HG03159 (cell line): ENCODE data around the gene ENTHD1.

Experiments used
- ATAC-seq: cut with Tn5 transposase; IDR thresholded peaks from one replicate; pipeline ENCODE4 v1.9.1; 2021; ENCODE audit warnings: mild to moderate bottlenecking, moderate library complexity; ENCODE audit not compliant: unreplicated experiment

Gene ENTHD1

DNA sequence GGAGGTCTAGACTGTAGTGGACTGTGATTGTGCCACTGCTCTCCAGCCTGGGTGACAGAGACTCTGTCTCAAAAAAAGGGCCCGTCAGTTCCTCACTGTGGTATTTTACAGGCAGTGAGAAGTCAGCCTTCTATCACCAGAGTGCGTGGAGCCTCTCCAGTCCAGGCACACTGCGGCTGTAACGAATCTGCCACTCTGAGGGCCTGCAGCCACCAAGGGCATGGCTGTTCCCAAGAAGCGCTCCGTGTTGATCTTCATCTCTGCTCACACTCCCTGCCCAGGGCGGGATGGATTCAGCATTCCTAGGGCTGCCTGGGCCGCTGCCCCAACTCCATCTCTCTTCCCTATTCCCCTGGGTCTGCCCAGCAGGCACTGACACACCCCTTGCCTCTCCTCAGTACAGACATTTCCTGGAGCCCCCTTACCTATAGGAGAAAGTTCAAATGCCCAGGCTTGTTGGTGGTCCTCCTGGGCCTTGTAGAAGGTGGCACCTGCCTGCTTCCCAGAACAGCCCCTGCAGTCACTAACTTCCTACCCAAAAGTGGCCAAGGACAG is 174.6 kb downstream of the ENTHD1 start:
- ATAC-seq: no peak

DNA sequence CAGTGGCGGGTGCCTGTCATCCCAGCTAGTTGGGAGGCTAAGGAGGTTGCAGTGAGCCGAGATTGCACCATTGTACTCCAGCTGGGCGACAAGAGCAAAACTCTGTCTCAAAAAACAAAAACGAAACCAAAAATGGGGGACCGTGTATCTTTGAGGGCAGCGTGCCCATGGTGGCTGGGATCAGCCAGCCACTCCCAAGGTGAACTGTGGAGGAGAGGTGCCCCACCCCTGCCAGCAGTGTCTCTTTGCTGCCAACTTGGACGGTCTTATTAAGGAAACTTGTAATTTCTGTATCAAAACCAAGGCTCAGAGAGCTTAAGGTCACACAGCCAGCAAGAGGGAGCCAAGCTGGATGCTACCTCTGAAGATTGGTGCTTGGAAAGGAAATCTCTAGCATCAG is 175.4 kb downstream of the ENTHD1 start:
- ATAC-seq: no peak

DNA sequence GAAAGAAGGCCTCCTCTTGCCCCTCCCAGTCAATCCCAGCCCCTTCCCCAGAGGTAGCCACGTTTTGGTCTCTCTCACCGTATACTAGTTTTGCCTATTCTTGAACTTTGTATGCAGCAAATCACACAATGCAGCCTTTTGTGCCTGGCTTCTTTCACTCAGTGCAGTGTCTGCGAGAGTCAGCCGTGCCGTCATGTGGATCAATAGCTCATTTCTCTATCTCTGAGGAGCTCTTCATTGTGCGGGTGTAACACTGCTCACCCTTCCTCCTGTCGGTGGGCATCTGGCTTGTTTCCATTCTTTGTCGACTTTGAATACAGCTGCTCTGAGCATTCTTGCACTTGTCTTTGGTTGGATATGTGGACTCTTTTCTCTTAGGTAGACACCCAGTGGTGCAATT is 176.5 kb downstream of the ENTHD1 start:
- no peak for ATAC-seq

DNA sequence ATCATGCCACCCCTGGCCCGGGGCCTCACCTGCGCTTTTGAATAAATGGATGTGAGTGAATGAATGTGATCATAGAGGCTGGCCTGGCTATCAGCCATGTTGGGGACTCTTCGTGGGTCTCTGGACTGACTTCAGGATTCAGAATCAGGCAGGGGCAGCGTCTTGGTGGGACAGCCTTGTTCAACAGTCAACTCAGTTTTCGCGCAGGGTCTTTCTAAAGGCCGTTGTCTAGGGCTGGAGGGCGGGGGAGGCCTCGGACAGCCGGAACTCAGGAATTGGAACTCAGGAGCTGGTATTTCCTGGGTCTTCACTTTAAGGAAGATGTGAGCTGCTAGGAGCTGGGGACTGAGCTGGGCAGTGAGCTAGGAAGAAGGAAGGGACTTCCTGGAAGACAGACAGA is 177.0 kb downstream of the ENTHD1 start:
- ATAC-seq: no peak

DNA sequence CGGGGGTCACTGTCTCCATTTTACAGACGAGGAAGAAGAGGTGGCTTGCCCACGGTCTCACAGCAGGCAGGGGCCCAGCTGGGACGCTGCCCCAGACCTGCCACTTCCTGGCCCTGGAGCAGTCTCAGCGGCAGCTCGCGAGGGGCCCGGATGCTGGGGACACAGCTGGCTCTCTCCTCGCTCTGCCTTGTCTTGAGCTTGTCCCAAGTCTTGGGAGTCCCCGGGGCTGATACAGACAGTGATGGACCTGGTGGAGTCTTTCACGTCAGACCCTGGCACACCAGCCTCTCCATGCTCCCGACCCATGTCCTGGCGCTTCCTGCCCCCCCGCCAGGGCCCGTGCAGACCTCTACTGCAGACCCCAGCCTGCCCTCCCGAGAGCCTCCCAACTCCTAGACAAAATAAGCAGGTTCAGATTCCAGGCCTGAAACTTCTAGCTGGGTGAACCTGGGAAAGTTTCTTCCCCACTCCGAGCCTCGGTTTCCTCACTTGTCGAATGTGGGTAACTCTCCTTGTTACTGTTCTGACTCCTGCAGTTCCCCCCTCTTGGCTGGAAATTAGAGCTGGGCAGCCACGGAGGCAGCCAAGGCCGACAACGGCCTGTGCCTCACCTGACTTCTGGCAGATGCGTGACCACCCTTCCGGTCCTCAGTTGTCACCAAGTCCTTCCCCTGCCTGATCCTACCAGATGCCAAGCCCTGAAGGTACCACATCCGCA is 177.6 kb downstream of the ENTHD1 start:
- no peak for ATAC-seq

DNA sequence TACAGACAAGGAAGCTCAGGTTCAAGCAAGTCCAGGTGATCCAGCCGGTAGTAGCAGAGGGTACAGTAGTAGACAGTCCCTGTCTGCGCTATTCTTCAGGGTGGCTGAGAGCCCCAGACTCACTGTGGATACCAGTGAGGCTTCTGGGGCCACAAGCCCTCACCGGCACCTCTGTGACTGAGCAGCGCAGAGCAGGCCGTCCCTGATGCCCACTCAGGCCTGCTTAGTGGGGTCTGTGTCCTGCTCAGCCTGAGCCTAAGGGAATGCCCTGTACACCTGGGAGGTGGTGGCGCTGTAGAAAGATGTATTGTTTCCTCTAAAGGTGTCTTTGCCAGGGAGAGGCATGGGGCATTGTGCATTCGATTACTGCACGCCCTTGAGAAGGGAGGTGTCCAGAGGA is 179.2 kb downstream of the ENTHD1 start:
- ATAC-seq: no peak

DNA sequence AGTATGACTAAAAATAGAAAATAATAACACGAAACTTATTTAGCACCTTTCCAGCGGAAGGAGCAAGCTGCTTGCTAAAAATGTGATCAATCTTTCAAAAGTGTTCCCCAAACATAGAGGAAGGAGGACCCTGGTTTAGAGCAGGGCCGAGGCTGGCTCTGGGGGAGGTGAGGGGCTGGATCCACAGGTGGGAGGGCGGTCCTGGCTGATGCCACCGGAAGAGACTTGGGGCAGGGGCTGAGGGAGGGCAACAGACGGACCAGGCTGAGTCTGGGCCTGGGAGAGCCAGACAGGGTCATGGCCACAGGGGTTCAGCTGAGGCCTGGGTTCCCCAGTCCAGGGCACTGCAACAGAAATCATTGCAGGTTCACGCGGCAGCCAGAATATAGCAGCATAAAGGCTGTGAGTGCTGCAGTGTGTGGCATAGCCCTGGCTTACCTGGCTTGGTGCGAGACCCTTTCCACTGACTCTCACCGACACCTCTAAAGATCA is 179.7 kb downstream of the ENTHD1 start:
- ATAC-seq: no peak

DNA sequence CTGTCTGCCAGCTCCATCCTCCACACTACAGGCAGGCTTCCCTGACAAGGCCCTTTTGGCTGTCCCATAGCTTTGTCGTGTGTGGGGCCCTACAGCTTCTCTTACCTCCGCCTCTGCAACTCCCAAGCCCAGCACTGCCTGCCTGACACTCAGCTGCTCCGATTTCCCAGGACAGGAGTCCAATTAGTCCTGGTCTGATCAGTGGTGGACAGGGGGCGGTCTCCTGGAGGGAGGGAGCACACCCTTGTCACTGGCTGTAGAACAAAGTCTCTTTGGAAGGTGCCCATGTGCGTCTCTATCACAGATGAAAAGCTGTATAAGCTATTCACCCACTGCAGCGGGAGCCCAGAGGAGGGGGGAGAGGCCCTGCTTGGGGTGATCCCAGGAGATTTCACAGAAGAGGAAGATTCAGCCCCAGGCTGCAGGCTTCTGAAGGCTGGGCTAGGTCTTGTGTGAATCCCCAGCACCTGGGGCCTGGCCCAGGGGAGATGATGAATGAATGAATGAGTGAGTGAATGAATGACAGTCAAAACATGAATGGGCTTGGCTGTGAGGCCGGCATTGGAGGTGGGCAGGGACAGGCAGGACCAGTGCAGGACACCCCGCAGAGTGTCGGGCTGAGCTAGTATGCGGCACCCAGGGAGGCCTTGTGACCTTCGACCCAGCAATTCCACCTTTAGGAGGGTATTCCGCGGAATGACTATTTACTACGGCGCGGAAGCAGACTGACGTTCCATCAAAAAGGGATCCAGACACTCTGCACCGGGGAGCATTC is 180.6 kb downstream of the ENTHD1 start:
- no peak for ATAC-seq

DNA sequence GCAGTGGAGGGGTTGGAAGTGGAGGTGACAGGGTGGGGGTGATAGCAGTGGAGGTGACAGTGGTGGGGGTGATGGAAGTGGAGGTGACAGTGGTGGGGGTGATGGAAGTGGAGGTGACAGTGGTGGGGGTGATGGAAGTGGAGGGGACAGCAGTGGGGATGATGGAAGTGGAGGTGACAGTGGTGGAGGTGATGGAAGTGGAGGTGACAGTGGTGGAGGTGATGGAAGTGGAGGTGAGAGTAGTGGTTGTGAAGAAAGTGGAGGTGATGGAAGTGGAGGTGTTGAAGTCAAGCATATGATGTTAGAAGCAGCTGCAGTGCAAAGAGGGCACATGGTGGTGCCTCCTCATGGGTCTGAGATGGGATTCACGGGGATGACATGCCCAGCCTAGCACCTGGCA is 181.5 kb downstream of the ENTHD1 start:
- ATAC-seq: no peak

DNA sequence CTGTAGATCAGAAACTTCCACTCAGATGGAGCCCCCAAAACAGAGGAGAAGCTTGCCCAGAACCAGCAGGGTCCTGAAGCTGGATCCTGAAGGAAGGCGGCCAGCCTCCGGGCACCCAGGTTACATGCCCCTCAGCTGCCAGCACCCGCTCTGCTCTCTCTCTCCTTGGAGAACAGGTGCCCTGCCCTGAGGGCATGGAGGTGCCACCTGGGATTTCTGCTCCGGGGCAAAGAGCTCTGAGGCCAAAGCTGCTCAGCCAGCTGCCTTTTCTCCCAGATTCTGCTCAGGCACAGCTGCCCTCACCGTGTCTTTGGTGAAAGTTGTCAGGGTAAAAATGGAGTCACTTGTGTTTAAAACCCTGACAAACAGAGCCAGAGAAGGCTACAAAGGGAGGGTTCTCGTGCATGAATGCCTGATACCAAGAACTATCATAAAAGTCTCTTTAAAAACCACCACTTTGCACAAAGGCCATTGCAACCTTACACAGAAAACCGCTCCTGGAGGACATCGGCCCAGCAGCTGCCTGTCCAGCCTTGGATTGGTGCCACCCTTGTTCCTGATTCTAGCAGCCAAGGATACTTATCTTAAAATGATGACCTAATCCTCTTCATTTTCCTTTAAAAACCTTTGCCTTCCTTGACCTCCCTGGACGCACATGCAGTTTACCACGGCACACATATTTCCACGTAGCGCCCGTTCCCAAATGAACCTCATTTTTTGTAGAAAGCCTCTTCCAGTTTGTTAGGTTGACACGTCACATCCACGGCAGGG is 183.0 kb downstream of the ENTHD1 start:
- ATAC-seq: no peak

DNA sequence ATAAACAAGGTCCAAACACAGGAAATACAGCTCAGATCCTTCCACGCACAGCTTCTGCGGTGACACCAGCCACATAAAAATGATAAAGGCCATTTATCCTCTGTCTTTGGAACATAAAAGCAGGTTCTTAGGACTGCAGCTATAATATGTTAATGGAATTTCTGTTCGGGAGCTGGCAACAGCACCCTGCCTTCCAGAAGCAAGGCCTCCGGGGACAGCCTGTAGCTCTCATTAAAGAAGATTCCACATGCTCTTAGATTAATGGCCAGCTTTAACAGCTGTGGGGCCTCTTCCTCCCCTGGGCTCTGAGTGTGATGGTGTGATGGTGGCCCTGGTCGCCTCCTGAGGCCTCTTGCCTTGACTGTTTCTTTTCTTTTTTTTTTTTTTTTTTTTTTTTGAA is 185.7 kb downstream of the ENTHD1 start:
- ATAC-seq: no peak

DNA sequence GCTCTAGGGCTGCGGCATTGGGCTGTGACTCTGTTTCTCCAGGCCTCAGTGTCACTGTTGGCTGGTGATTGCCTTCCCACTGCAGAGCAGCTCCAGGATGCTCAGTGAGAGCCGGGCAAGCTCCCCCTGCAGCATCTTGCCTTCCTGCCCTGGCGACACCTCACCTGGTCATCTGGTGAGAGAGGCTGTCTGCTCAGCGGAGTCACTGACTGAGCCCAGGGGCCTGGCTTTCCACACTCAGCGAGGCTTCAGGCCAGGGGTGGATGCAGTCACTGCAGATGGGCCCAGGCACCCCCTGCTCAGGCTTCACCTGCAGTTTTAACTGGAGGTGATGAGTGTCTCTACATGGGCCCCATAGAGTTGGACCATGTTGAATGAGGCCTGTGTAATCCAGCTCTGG is 186.2 kb downstream of the ENTHD1 start:
- ATAC-seq: no peak

DNA sequence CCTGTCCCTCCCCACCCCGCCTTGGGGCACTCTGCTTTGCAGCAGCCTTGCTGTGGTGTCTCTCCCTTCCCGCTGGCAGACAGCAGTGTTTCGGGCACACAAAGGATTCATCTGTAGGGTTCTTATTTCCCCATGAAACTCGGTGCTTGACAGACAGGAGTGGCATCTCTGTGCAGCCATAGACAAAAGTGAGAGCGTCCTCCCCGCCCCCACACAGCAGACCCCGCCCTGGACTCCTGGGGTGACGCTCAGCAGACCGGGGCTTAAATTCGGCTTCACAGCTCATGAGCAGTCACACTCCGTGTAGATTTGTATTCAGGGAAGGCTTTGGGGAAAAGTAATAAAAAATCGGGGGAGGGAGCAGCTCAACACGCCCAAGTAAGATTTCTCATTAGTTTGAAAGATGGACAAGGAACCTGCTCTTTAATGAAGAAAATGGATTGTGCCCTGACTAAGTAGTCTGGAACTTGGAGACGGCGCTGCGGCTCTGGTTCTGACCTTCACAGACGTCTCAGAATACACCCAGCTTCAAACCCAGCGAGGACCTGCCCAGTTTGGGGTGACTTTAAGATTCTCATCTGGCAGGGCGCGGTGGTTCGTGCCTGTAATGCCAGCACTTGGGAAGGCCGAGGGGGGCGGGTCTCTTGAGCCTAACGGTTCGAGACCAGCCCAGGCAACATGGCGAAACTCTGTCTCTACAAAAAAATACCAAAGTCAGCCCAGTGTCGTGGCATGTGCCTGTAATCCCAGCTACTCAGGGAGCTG is 187.0 kb downstream of the ENTHD1 start:
- ATAC-seq: no peak

DNA sequence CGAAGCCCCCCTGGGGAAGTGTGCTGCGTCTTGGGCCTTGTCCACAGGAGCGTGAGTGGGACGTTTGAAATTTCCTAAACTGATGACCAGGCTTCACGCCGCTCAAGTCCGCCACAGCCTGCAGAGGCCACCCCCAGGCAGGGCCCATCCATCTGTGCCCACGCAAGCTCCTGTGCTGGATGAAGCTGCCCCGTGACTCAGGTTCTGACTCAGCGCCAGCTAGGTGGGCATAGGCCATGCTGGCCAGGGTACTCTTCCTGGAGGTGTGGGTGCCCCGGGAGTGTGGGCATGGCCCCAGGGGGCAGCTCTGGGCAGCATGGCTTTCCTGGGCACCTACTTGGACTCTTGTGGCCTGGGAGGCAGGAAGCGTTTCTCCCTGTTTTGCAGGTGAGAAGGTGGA is 188.2 kb downstream of the ENTHD1 start:
- ATAC-seq: no peak

DNA sequence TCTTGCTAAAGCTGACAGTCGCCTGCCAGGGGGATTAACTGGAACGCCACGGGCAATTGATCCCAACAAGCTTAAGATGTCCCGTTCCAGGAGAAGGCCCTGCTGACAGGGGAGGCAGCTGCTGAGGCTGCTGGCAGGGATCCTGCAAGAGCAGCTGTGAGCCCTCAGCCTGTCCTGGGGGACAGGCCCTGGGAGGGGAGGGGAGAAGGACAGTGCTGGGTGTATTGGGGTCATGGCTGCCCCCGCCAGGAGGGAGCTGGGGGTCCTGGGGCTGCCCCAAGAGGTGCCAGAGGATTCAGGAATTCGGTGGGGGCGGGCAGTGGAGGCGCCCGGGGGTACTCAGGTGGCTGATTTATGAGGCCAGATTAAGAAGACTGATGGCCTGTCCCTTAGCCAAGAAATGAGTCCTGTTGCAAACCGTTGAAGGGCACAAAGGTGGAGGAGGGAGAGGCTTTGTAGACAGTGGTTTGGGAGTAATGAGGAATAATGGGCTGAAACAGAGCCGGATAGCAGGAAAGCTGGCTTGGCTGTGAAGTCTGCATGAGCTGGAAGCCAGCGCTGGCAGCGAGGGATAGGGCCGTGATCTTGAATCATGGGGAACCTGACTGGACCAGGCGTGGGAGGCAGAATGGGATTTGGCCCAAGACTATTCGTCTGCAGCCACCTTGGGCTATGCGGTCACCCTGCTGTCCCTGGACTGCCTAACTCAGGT is 189.5 kb downstream of the ENTHD1 start:
- ATAC-seq: no peak

DNA sequence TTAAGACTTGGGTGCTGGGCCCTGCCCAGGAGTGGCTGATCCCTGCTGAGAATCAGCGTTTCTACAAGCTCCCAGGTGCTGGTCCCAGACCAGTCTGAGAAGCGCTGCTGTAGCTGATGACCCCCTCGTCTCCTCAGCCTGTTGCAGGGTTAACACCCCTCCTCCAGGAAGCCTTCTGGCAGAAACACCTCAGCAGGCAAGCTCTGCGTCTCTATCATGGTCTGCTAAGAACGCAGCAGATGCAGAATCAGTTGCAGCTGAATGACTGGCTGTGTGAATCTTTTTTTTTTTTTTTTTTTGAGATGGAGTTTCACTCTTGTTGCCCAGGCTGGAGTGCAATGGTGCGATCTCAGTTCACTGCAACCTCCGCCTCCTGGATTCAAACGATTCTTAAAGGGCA is 190.5 kb downstream of the ENTHD1 start:
- ATAC-seq: no peak

DNA sequence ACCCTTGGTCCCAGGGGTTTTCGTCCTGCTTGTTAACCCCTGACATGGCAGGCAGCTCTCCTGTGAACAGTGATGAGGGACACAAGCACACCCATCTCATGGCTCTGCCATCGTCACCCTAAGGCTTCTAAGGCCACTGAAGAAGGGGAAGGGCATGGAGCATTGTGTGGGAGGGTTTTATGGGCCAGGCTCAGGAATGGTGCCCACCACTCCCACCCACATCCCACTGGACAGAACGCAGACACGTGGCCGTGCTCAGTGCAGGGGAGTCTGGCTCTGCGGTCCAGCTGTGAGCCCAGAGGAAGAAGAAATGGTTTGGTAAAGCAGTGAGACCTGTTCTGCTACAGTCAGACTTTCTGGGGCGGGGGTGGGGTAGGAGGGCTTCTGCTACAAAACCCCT is 193.0 kb downstream of the ENTHD1 start:
- no peak for ATAC-seq

DNA sequence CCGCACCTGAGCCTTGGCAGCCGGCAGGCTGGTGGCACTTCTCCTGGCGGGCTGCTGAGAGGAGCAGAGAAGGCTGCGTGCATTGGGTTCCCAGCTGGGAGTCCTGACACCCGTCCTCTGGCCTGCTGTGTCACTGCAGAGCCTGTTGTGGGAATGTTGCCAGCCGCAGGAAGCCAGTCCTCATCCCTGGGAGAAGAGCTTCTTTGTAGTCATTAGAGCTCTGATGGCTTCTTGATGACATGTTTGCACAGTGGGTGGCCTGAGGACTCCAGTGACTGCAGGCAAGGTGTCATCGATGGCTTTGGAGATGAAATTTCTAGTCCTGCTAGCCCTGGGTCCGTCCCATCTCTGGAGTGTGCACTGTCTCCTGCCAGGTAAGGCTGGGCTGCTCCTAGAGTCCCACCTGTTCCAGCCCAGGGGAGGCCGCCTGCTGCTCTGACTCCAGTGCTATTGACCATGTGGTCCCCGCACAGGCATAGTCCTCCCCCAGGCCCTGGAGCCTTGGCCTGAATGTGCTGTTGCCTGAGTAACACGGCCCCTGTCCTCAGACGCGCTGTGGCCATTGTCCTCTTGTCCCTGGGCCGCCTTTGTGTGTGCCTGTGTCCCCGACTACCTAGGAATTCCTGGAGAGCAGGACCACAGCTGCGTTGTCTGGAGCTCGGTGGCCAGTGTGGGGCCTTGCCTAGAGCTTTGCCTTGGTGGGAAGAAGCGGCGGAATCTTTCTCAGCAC is 193.8 kb downstream of the ENTHD1 start:
- ATAC-seq: no peak

DNA sequence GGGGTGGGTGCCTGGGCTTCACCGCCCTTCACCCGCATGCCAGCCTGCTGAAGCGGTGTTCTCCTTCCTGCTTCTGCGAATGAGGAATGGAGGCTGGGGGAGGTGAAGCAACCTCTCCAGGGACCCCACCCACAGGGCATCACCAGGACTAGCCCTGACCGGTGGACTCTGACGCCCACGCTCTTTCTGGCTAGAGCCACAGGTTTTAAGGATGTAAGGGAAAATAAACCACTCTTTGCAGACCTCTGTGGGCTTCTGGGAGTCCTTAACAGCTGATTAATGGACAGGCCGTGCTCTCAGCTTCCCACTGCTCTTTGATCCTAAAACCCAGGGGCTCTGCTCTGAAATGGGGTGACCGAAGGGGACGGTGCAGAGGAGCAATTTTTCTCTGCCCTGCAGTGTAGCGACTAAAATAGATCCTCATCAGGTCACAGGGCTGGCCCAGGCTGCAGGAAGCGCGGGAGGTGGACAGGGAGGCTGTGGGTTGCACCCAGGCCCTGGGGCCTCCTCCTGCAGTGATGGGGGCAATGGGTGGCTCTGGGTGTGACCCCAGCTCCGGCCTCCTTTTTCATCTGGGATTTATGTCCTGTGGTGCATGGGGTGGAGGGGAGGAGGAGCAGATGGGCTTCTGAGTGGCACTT is 195.7 kb downstream of the ENTHD1 start:
- no peak for ATAC-seq
